NOMO-1 (cell line): ENCODE data around the gene INO80D.
"Not testable (repeated sequence)": the region's sequence is repeated elsewhere in the genome, so short reads cannot be mapped to it uniquely, and the experiment has no call there.

Source experiments
- DNase-seq, 2 experiments: peaks; one replicate each; lab custom pipeline; 2025; ENCODE audit not compliant: unreplicated experiment in 2 of 2; lab: John Stamatoyannopoulos, UW

INO80D gene

DNA sequence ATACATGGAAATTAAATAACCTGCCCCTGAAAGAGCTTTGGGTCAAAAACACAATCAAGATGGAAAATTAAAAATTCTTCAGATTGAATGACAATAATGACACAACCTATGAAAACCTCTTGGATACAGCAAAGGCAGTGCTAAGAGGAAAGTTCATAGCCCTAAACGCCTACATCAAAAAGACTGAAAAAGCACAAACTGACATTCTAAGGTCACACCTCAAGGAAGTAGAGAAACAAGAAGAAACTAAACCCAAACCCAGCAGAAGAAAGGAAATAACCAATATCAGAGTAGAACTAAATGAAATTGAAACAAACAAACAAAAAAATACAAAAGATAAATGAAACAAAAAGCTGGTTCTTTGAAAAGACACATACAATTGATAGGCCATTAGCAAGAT lies 52.5 kb downstream of the INO80D start:
- not testable (repeated sequence) for DNase-seq

DNA sequence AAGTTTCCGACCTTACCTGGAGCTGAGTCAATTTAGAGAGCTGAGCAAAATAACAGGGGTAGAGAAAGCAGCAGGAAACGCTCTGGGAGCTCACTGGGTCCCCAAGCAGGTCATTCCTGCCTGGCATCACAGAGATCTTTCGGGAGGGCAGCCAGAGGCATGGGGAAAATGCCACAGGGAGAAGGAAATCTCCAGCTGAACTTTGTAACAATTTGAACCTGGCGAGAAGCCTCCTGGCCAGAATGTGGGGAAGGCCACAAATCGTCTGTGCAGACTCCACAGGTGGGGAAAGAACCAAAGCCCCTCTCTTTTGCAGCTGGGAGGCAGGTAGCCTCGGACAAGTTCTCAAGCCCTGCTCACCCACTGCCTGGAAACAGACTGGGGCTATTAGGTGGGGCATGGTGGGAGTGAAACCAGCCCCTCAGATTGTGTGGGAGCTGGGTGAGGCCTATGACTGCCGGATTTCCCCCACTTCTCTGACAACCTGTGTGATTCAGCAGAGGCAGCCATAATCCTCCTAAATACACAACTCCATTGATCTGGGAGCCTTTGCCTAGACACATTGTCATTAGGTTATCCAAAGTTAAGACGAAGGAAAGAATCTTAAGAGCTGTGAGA lies 53.9 kb downstream of the INO80D start:
- no peak for DNase-seq

DNA sequence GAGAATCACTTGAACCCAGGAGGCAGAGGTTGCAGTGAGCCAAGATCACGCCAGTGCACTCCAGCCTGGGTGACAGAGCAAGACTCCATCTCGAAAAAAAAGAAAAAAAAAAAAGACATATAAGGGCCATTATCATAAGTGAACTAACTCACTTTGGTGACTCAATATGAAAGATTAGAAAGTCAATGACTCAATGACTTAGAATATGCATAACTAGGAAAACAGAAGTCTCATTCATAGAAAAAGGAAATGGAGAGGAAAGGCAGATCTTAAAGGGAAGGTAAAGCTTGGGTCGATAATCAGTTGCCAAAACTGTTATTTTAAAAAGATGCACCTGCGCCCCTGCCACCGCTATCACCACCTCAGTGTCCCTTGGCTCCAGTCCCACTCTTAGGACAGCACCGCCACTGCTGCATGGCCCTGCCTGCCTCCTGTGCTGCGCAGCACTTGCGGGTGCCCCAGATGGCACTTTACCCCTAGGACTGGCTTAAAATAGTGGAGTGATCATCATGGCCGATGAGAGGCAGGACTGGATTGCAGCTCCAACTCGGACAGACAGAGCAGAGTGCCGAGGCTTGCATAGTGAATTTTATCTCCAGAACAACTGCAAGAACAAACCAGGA lies 54.7 kb downstream of the INO80D start:
- DNase-seq = no peak

DNA sequence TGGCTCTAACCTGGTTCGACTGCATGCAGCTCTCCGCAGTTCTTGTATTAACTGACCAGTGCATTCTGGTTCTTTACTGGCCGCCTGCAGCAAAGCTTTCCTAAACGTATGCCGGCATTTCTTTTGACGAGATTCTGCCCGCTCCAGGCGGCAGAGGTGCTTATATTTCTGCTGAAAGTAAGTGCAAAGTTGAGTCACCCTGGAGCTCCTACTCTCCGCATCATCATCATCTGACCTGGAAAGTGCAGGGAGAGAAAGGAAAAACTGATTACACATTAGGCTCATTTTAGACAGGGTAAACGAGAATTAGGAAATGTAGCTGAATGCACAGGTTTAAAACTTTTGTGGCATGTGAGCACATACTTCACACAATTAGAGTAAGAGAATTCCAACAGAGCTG lies 57.9 kb downstream of the INO80D start:
- DNase-seq = no peak

DNA sequence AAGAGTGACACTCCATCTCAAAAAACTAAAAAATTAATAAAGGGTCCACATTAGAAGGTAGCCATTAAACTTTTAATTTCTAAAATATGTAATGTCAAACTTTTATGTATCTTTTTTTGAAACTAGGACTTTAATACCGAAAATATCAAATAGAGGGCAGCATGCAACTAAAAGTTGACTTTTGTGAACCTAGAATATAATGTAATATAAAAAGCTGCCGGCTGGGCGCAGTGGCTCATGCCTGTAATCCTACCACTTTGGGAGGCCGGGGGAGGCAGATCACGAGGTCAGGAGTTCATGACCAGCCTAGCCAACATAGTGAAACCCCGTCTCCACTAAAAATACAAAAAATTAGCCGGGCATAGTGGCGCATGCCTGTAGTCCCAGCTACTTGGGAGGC lies 62.8 kb downstream of the INO80D start:
- DNase-seq = no peak

DNA sequence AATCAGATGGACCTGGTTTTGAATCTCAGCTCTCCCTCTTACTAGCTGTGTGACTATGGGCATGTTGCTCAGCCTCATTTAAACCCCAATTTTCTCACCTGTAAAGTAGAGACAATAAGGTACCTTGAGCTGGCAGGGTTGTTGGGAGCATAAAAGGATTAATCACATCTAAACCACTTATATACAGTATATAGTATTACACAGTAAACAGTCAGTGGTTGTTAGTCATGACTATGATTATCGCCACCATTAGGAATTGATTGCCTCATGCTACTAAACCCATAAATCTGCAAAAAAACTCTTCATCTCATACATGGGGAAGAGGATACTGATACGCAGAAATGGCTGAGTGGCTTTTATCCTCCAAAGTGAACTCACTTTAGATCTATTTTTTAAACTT lies 65.8 kb downstream of the INO80D start:
- DNase-seq = no peak

DNA sequence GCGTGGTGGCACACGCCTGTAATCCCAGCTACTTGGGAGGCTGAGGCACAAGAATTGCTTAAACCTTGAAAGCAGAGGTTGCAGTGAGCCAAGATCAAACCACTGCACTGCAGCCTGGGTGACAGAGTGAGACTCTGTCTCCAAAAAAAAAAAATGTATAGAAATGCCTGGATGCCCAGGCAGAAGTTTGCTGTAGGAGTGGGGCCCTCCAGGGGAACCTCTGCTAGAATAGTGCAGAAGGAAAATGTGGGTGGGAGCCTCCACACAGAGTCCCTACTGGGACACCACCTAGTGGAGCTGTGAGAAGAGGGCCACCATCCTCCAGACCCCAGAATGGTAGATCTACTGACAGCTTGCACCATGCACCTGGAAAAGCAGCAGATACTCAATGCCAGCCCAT lies 70.2 kb downstream of the INO80D start:
- DNase-seq = not testable (repeated sequence)

DNA sequence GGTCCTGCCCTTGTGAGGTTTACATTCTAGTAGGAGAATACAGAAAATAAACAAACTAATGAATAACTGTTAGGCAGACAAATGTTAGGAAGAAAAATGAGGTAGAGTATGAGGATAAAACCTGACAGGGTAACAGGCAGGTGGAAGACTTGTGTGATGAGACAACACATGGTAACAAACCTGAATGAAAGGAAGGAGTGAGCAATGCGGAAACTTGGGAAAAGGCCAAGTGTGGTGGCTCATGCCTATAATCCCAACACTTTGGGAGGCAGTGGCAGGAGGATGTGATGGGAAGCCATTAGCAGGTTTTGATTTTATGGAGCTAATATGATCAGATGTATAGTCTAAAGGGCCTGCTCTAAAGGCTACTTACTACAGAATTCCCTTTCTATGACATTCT lies 74.2 kb downstream of the INO80D start:
- DNase-seq = no peak

DNA sequence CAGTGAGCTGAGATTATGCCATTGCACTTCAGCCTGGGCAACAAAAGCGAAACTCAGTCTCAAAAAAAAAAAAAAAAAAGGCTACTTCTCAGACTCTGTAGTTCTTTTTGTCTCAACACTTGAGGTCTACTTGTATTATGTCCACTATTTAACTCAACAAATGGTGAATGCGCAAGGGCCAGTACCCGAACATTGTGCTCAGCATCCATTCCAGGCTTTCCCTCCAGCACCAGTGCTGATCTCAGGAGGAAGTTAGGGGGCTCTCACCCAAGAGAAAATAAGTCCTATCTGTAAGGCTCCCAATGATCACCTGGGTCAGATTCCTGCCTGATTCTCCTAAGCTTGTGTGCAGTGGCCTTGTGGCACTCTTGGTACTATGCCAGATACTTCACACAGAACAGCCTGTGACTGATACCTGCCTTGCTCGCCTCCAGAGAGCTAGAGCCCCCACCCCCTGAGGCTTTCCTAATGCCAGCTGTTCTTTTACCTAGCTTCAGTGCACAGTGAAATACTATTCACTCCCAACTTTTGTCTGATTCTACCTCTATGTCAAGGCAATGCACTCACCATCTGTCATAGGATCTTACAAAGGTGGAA lies 74.9 kb downstream of the INO80D start:
- no peak for DNase-seq

DNA sequence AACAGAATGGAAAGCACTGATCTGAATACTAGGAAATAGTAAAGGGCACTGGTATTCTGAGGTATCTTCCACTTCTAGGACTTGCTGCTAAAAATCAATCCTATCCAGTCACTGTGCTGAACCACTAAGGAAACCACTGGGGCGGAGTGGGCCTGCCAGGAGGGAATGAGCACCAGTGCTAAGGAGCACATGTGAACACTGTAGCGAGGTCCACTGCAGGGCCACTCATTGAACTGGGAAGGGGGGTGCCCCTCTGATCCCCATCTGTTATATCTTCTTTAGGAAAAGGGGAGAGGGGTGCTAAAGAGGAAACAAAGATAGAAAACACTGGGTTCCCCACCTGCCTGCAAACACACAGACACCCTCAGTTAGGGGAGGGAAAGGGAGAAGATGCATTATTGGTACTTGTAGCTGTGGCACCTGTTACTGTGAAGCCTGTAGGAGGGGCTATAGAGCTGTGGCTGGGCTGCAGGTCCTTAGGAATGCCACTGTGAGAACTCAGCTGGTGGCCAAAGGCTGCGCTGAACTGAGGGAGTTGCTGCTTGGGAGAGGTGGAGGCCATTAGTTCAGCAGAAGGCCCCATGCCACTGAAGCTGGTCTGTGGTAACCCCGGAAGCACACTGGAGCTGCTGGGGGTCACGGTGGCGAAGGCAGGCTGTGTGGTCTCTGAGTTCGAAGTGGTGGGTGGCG lies 81.8 kb downstream of the INO80D start:
- DNase-seq = no peak

DNA sequence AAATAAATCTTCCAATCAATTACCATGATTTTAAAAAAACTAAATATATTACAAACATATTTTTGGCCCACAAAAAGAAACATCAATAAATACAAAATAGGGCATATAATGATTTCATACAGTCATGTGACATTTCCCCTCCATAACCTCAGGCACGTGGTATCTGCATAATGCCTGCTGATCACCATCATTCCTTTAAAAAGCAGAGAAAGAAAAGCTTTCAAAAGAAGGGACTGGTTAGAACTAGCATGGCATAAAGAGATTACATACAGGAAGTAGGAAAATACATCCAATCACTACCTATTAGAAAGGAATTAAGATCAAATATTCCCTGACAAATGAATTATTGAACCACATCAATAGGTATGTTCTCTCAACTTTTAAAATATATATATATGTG lies 83.5 kb downstream of the INO80D start:
- no peak for DNase-seq

DNA sequence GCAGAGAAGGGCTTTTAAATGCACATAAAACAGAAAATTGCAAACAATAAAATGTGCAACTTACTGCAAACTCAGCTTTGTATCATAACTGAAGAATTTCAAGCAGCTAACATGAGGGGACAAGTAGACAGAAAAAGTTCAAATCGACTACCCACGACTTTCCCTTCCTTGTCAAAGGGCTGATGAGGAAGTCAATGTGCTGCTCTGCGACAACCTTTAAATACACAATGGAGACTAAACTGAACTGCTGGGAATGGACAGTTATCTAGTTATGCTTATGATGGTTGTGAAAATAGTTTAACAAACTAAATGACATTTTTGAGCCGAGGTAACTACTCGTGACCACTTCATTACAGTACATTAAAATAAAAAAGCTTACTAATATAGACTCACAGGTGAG lies 84.1 kb downstream of the INO80D start:
- DNase-seq = no peak

DNA sequence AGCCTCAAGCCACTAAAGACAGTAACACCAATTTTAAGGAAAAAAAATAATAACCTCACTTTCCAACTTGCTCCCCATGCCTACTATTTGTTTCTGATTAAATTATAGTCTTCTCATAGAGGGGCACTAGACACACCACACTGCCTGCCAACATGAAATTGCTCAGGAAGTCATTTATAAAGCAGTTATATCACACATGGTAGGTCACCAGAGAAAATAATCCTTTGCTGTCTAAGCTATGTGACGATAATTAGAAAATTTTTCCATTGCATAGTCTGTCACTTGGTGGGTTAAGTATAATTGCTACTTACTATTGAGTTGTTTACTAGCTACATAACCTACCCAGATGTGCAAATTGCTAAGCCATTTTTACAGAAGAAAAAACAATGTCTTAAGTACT lies 85.2 kb downstream of the INO80D start:
- no peak for DNase-seq

DNA sequence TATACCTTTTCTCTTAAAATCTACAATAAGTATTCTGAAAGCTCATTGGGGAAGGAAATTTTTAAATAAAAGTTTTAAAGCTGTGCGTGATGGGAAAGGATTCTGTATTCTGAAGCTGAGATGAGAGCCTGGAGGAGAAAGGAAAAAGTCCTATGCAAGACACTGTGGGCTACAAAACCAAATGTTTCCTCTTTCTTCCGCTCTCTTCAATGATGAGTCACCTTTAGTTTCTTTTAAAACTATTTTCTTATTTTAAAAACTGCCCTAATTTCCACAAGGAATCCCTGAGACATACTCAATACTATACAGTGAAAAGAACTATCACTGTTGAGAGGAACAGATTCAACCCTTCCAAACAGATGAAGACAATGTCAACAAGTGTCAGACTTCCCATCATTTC lies 87.4 kb downstream of the INO80D start:
- DNase-seq = peak in 1 of 2 experiments; percentile 16

DNA sequence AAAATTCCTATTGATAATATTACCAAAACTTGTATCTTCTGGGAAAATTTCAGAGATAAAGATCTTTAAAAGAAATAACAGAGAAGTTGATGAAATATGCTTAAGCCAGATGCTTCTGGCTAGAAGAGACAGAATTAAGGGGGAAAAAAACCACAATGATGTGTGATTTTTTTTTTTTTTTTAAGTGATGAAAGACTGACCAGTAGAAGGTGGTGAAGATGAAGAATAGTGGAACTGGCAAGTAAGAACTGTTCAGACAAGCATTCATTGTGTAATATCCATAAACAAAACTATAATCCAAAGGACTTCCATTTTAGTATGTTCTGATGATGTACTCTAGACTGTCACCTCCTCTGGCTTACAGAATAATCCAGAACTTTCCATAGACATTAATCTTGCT lies 89.8 kb downstream of the INO80D start:
- peak in 1 of 2 experiments; percentile 18 for DNase-seq

DNA sequence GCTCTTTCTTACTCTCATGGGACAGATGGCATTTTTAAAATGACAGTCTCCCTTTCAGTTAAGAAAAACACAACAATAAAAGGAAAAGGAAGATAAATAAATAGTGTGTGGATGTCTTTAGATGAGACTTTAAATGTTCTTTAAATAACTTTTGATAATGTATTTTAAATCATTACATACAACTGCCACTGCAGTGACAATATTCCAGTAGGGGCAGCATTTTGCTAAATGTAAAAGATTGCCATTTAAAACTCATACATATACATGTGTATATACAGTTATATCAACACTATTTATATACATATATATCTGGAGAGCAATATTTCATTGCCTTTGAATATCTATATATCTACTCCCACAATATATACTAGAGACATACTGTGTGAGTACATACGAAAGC lies 90.7 kb downstream of the INO80D start:
- no peak for DNase-seq

DNA sequence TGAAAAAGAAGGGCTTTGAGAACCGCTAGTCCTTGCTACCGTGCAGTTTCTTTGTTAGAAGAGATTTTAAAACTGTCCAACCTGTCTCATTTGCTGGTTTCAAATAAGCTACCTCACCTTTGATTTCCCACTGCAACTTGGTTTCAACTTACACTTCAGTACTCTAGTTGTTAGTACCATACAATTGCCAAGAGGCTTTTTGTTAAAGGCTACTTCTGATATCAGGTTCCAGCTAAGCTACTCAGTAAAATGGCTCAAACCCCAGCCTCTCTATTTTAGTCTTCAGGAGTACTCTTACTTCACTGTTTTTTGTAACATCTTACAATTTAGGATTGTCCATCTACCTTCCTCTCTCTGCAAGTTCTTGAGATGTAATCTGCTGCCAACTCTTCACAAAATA lies 91.6 kb downstream of the INO80D start:
- no peak for DNase-seq

DNA sequence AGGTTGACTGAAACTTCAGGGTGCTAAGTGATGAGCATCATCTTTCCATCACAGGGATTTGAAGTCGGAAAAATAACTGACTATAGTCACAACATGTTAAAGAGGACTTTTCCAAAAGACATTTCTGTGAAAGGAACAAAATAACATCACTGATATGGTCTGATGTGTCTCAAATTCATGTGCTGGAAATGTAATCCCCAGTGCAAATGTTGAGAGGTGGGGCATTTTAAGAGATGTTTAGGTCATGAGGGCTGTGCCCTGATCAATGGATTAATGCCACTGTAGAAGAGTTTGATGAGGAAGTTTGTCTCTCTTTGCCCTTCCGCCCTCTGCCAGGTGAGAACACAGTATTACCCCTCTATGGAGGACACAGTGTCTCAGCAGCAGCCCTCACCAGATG lies 95.9 kb downstream of the INO80D start:
- DNase-seq = no peak

DNA sequence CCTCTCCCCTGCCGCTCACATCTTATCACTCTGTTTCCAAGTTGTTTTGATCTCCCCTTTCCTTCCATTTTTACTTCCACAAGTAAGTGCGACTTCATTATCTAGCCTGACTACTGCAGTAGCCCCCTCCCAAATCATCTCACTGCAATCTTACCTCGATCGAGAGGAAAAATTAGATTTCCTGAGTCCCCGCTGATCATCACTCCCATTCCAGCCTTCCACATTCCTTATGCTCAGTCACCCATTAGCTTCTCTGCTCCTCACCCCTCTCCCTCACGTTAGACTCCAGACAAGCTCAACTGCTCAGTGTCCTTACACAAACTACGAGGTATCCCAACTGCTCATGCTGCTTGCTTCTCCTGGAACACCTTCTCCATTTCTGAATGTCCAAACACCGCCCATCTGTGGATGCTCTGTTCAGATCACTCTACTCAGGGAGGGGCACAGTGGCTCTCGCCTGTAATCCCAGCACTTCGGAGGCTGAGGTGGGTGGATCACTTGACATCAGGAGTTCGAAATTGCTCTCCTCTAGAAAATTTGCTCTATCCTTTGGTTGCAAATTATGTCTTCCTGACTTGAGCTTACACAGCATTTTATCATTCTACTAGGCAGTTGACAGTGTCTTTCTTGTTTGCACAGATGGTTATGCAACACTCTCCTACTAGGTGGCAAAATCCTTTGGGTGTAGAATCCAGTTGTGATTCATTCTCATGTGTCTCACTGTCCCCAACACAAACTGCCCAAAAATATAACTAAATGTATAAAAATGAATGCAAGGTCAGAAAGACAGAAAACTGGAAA lies 96.5 kb downstream of the INO80D start:
- DNase-seq = no peak

DNA sequence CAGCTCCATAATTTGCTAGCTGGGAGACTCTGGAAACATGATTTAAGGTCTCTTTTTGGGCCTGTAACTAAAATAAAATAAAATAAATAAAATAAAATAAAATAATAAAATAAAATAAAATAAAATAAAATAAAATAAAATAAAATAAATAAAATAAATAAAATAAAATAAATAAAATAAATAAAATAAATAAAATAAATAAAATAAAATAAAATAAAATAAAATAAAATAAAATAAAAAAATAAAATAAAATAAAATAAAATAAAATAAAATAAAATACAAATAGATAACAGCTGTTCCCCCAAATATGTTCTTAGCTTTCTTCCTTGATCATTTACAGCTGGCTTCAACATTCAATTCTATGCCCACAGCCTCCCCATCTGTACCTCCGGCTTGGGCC lies 97.3 kb downstream of the INO80D start:
- DNase-seq = not testable (repeated sequence)

DNA sequence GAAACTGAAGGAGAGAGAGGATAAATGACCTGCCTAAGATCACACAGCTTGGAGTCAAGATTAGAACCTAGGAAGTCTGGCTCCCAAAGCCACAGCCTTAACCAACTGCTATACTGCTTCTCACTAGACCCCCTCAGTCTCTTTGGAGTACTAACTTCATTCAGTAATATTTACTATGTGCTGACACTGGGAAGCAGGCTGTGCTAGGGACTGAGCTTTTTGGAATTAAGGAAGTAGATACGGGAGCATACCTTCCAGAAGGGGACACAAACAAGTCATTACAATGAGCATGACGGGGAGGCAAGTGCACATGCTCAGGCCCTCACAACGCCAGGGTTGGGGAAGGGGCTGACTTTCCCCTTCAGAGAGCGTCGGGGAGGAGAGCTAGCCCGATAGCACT lies 97.7 kb downstream of the INO80D start:
- DNase-seq = no peak
